GM18873 (cell line): ENCODE results near the gene SORCS2.

ENCODE experiments used
- ATAC-seq: cut with Tn5 transposase; IDR thresholded peaks from one replicate; pipeline ENCODE4 v1.9.1; 2021; ENCODE audit warnings: mild to moderate bottlenecking, moderate library complexity, moderate number of reproducible peaks; ENCODE audit not compliant: unreplicated experiment, low FRiP score

Gene SORCS2

GRCh38 chr4:7381890-7382633 is 189.7 kb downstream of the SORCS2 start:
- ATAC-seq = no peak

- no peak for ATAC-seq
Observed at GRCh38 chr4:7382634-7383014, 190.3 kb downstream of the SORCS2 start.

DNA sequence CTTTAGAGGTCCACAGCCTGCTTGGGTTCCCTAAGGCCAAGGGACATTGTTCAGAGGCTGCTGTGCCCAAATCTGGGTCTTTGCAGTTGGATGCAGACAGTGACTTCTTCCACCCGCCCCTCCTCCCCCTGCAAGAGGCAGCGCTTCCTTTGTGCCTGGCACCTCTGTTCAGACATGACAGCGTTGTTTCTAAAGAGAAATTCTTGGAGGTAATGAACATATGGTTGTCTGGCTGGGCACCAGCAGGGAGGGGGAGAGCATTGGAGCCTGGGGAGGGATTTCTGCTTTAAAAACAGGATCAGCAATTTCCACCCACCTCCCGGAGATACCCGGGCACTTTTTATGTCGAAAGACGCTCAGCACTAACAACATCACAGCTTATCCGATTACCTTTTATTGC is 190.9 kb downstream of the SORCS2 start:
- ATAC-seq = no peak

DNA sequence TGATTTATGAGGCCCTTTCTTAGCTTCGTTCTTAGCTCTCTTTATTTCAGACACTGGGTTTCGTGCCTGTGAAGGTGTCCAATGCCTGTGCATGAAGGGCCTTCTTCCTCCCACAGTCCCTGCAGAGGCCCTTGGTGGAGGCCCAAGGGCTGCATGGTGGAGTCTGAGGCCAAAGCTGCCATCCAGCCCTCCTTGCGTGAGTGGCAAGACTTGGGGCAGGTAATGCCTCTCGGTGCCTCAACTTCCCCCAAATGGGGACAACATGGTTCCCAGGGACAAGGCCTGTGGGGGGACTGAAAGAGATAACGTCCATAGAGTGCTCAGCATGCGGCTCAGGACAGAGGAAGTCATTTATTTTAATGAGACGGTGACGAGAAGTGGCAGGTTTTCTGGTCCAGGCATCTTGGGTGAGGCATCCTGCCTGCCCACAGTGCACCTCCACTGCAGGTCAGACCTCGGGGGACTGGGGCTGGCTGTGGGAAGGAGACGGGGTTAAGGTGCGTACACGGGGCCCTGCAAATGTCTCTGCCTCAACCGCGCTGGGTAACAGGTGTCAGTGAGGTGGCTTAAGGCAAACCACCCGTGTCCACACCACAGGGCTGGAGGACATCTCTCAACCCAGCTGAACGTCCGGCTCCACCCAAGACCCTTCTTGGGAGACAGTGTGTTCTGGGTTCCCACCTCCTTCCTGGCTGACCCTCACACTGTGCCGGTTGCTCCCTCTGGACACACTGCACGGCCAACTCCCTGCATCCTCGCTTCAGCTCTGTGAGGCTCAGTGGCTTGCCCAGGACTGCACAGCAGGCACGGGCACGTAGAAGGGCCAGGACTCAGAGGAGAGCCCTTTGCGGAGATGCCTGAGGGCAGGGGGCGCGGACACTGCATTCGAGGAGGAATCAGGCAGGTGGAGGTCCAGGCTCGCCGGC is 191.9 kb downstream of the SORCS2 start:
- ATAC-seq = no peak

DNA sequence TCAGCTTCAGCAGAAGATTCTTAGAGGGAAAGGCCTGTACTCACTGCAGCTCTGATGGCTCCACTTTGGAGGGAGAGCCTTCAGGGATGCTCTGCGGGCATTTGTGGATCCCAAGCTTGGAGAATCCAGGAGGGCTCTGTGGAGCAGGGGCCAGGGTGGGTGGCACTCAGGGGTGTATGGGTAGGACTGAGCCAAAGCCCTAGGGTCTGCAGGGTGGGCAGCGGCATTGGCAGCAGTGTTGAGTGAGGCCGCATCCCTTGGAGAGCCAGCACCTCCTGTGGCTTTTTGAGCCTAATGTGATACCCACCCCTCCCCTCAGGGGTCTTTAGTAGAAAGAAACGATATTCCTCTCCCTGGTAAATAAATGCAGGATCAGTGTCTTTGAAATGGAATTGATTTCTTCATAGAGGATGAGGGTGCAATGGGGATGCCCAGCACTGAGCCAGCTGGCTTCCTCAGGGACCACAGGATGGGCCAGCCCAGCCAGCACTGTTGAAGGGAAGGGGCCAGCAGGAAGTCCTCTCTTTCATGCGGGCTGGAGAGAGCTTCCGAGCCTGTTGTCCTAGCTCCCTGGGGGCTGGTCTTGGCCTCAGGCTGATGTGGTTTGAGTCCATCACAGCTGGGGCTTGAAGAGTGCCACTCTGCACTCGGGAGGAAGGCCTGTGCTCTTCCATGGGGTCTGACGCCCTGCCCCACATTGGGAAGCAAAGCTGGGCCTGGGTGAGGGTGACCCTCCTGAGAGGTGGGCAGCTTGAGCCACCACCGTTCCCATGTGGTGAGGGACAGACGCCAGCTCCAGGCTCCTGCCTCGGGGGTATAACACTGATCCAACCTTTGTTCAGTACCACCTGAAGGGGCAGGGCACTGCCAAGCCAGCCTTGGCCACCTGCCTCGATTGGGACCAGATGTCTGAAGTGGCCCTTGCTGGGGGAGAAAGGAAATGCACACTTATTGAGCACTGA is 192.9 kb downstream of the SORCS2 start:
- no peak for ATAC-seq

DNA sequence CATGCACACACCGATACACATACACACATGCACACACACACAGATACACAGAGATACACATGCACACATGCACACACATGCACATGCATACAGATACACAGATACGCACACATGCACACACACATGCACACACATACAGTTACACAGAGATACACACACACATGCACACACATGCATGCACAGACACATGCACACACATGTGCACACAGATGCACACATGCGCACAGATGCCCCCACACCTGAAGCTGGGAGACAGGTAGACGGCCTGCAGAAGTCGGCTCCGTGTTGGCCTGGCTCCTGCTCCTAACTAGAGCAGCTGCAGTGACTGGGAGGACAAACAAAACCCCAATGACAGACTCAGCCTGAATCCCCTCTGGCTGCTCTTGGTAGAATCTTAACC is 195.6 kb downstream of the SORCS2 start:
- no peak for ATAC-seq

GRCh38 chr4:7388627-7389026 is 196.3 kb downstream of the SORCS2 start:
- no peak for ATAC-seq

- no peak for ATAC-seq
Observed at GRCh38 chr4:7389101-7389701, 196.9 kb downstream of the SORCS2 start.

GRCh38 chr4:7389719-7390118 is 197.4 kb downstream of the SORCS2 start:
- no peak for ATAC-seq

- ATAC-seq = no peak
Observed at GRCh38 chr4:7390336-7390735, 198.0 kb downstream of the SORCS2 start.

DNA sequence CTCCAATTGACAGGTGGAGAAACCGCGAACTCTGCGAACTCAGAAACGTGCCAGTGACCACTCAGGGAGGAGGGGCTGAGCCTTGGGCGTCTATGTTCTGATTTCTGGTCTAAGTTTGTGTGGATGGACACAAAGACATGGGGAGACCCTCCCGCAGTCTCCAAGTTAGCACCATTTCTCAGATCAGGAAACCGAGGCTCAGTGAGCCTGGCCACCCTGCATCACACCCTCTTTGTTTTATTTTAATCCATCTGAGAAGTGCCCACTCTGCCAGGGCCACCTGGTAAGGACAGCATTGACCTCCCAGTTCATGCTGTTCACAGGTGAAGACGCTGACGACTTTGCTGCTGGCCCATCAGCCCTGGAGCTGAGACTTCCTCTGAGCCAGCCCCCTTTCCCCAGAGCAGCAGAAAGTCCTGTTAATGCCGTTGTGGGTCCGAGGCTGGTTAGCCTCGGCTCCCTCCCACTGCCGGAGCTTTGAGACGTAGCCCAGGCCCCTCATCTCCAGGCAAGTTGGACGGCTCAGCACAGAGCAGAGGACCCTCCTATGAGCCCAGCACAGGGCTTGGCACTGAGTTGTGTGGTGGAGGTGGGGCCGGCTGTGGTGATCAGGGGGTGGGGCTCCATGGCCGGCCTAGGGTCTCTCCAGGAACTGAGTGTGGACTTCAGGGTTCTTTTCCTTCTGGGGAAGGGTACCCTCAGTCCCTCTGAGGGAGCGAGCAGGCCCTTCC is 198.7 kb downstream of the SORCS2 start:
- ATAC-seq = no peak

DNA sequence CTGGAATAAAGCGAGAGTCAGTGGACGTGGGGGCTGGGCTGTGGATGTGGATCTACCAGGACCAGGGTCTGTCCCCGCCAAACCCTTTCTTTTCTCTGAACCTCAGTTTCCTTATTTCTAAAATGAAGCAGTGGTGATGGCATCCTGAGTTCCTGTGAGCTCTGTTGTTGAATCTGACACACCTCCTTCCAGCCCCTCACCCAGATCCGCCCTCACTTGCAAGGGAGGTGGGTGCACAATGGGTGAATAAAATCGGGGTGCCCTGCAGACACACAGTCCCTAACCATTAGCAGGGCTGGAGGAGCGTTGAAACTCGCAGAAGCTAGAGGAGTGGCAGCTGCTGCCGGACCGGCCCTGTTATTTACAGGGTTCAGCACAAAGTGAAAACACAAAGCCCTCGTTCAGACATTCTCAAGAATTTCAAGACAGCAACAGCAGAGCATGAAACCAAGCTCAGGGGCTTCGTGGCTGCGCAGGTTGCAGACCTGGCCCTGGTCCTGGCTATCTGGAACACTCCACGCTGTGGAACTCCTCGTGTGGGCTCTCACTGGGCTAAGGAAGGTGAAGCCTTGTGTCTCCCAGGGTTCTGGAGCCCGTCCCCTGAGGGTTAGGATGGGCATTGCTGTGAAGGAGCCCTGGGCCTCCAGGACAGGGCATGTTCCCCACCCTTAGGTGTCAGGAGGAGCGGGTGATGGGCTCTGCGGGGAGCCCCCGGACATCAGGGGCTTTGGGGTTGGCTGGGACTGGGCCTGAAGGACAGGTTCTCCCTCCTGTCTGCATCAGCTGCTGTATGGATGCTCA is 199.5 kb downstream of the SORCS2 start:
- no peak for ATAC-seq

- ATAC-seq = no peak
Observed at GRCh38 chr4:7392438-7393421, 200.4 kb downstream of the SORCS2 start.

GRCh38 chr4:7393601-7394575 is 201.6 kb downstream of the SORCS2 start:
- no peak for ATAC-seq

GRCh38 chr4:7394681-7395451 is 202.5 kb downstream of the SORCS2 start:
- no peak for ATAC-seq

- ATAC-seq = no peak
Observed at GRCh38 chr4:7395645-7396044, 203.3 kb downstream of the SORCS2 start.
